GM19452 (cell line): Measurements from ENCODE around the gene TRAPPC12.
"Not testable (repeated sequence)": the region's sequence is repeated elsewhere in the genome, so short reads cannot be mapped to it uniquely, and the experiment has no call there.

Experiments used
- ATAC-seq: cut with Tn5 transposase; IDR thresholded peaks from one replicate; pipeline ENCODE4 v1.9.1; 2021; ENCODE audit not compliant: unreplicated experiment

Gene TRAPPC12

DNA sequence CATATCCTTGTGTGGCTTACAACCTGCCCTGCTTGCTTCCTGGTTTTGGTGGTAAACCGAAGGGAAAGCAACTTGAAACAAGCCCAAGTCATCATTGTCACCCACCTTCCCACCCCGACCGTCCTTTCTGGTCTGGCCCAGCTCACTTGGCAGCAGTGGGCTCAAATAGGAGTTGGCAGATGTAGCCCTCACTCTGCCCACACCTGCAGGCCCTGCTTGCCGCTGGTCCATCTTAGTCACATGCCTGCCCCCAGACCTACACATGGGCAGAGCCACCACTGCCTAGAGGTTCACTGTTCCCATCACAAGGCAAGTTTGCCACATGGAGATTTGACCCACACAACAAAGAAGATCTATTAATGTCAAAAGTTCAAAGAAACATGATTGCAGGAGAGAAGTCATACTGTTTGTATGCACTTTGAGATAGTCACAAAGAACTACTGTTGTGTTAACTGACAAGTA lies 11.2 kb upstream of the TRAPPC12 start:
- no peak for ATAC-seq

DNA sequence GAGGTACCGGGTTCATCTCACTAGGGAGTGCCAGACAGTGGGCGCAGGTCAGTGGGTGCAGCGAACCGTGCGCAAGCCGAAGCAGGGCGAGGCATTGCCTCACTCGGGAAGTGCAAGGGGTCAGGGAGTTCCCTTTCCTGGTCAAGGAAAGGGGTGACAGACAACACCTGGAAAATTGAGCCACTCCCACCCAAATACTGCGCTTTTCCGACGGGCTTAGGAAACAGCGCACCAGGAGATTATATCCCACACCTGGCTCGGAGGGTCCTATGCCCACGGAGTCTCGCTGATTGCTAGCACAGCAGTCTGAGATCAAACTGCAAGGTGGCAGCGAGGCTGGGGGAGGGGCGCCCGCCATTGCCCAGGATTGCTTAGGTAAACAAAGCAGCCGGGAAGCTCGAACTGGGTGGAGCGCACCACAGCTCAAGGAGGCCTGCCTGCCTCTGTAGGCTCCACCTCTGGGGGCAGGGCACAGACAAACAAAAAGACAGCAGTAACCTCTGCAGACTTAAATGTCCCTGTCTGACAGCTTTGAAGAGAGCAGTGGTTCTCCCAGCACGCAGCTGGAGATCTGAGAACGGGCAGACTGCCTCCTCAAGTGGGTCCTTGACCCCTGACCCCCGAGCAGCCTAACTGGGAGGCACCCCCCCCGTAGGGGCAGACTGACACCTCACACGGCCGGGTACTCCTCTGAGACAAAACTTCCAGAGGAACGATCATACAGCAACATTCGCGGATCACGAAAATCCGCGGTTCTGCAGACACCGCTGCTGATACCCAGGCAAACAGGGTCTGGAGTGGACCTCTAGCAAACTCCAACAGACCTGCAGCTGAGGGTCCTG lies 9.9 kb upstream of the TRAPPC12 start:
- ATAC-seq = not testable (repeated sequence)

DNA sequence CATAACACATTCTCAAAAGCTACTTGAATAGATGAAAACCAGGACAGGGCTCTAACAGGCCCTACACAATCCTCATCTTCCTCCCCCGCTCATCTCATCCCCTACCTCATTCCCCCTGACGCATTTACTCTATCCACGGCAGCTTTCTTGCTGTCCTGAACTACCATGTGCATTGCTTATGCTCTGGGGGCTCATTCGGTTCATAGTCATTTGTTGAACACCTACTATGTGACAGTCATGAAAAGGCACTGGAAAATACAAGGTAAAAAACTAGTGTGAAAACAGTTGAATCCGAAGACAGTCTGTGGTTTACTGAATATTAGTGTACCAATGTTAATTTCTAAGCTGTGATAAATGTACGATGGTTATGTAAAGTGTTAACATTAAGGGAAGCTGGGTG lies 2.7 kb upstream of the TRAPPC12 start:
- no peak for ATAC-seq

DNA sequence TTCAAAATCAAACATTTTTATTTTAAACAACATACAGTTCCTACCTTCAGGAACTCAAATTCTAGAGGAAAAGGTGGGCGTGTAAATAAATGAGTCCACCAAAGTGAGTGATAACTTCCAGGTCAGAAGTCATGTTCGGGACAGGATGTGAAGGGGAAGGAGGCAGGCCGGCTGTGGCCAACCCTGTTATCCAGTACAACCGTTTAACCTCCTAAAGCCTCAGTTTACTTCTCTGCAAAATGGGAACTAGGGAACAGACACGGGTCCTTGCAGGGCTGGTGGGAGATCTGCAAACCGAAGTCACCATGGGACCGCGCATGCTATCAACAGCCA lies 2.2 kb upstream of the TRAPPC12 start:
- peak; percentile 5 for ATAC-seq

DNA sequence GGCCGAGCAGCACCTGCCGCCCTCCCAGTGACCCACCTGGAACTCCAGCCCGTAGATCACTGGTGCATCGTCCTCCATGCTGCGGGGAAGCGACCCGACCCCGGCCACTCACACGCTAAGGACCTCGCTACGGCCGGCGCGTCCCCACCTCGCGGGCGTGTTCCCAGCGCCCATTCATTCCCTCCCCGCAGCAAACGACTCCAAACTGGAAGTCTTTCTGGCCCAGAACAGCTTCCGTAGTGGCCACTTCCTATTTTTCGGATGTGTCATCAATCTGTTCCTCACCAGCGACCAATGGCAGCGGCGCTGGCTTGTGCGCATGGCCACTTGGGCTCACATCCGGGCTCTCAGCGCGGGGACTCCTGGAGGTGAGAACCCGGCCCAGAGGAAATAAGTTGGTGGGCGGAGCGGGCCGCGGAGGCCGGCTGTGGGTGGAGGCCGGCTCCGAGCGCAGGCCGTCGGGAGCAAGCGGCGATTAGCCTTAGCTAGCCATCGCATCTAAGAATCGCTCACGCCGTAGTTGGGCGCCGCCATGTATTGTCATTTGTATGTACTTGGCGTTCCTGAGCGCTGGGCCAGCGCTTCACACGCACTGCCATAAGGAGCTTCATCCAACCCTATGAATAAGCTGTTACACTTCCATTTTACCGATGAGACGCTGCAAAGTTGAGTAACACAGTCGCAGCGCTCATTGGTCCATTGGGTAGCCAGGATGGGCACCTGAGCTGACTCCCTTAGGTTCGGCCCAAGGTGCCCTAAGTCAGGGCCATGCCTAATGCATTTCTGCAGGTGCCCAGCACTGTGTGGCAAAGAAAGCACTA lies 1.7 kb upstream of the TRAPPC12 start, which contains the start of gene EIPR1:
Gene EIPR1, minus strand, starts transcription at position 207 of the 821 bp plus-strand sequence. Its CDS starts 129 bp downstream, at position 78.
- ATAC-seq = peak; percentile 83

- ATAC-seq = no peak
These were observed 201 bp upstream of the TRAPPC12 start for GRCh38 chr2:3379339-3379646.

GRCh38 chr2:3386448-3386958 lies 7.0 kb downstream of the TRAPPC12 start:
- ATAC-seq = no peak

- no peak for ATAC-seq
These were observed 7.5 kb downstream of the TRAPPC12 start for GRCh38 chr2:3387011-3387410.

- ATAC-seq = no peak
These were observed 8.3 kb downstream of the TRAPPC12 start for GRCh38 chr2:3387644-3388411.

DNA sequence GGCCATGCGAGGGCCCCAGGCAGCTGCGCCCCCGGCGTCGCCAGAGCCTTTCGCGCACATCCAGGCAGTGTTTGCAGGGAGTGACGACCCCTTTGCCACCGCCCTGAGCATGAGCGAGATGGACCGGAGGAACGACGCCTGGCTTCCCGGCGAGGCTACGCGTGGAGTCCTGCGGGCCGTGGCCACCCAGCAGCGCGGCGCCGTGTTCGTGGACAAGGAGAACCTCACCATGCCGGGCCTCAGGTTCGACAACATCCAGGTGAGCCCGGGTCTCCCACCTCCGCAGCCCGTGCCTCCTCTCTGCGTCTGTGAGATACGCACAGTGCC lies 8.9 kb downstream of the TRAPPC12 start:
- ATAC-seq = no peak

GRCh38 chr2:3389193-3389592 lies 9.7 kb downstream of the TRAPPC12 start:
- ATAC-seq = no peak

- ATAC-seq = no peak
These were observed 10.5 kb downstream of the TRAPPC12 start for GRCh38 chr2:3390041-3390440.

DNA sequence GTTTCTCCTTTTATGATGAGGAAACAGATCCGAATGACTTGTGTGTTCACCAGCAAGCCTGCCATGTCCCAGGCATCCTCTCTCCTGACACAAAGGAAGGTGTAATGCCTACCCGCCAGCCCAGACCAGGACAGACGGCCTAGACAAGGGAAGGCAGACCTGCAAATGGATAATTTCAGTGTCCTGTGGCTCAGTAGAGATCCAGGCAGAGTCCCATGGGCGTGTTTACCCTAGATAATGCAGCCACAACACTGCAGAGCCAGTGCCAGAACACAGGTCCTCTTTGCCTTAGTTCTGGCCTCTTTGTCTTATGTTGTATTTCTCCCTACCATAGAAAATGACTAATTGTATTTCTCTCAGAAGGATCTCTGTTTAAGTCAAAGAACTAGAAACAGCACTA lies 12.7 kb downstream of the TRAPPC12 start:
- ATAC-seq = no peak

DNA sequence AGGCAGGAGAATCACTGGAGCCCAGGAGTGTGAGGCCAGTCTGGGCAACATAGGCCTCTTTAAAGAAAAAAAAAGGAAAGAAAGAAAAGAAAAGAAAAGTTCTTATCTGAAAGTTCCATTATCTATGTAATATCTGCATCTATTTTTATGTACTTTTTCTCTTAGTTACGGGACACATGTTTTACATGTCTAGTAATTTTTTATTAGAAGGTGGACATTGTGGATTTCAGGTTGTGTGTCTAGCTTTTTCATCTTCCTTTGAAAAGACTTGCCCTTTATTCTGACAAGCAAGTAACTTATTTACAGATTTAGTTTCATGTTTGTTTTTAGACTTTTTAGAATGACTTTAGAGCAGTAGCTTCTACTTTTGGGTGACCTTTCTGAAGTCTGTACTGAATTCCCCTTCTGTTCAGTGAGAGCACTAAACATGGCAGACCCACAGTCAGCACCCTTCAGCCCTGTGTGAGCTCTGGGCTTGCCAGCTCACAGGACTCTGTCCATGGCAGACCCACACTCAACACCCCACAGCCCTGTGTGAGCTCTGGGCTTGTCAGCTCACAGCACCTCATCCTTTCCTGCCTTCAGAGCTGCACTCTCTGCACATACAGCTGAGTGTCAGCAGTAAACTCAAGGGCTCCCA lies 17.5 kb downstream of the TRAPPC12 start:
- ATAC-seq = no peak

GRCh38 chr2:3398857-3399256 lies 19.4 kb downstream of the TRAPPC12 start:
- ATAC-seq = no peak

- ATAC-seq = no peak
These were observed 19.9 kb downstream of the TRAPPC12 start for GRCh38 chr2:3399381-3399780.

- no peak for ATAC-seq
These were observed 20.3 kb downstream of the TRAPPC12 start for GRCh38 chr2:3399829-3400228.

DNA sequence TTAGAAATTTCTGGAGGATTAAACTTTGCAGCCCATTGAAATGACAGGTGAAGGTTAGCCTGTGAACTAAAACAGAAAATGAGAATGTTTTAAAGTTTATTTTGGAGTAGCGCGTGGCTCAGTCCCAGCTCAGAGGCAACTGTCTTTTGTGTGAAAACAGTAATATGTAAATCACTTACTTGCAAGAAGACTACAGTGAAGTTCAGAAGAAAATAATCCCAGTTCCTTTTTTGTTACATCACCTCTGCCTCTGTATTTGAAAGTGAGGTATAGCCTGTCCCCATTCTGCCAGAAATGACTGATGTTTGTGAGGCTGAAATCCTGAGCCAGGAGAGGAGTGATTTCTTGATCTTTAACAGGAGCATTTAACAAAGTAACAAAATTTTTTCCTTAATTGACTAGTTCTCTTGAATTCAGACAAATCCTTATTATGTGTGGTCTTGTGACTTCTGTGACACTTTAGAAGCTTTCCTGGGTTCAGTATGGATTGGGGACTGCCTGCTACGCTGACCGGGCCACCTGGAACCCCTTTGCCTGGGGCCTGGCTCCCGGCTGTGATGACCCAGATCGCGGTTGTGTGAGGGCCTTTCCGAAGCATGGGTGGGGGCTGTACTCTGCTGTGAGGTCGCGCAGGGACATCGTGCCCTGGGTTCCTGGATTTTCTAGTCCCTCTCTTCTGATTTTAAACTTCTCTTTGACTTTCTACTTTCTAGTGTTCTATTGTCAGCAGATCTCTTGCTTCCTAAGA lies 24.3 kb downstream of the TRAPPC12 start:
- peak; percentile 99 for ATAC-seq

DNA sequence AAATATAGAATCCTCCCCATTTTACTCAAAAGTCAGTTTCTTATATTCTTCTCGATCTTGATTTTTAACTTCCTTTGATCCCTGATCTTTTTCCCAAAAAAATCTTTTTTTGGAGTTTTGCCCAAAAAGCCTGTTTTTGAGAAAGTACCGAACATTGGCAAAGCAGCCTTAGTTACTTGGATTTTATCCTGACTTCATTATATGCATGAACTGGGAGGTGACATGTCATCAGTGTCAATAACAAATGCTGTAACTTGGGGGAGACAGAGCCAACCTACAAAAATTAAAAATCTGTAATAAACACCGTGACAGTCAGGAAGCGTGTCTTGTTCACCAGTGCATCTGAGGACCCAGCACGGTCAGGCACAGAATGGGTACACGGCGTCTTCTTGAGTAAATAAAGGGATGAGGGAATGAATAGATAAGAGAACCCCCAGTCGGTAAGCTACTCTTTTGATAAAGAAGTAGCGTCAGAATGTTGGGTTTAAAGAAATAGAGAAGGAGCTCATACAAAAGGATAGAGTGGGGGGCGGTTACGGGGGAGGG lies 24.9 kb downstream of the TRAPPC12 start:
- ATAC-seq = no peak

DNA sequence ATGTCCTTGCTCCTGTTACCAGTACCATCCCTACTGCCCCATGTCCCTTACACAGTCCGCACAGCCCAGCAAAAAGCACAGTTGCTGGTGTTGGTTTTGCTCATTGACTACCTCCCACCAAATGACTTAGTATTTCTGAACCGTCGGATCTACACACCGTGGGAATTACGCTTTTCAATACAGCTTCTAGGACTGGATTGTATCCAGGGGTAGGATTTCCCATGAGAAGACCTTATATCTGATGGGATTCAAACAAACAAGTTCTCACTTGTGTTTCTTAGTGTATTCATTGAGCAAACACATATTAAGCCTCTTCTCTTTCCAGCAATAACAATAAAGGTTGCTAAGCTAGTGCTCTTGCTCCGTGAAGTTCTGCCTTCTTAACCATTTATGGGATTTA lies 25.8 kb downstream of the TRAPPC12 start:
- ATAC-seq = no peak
